Stimulated activated CD8-positive, alpha-beta memory T cell treated with anti-CD3 and anti-CD28 coated beads, Interleukin-7, amount 100 ng/mL, for 4 hours (primary cell): ENCODE data around the gene C12orf76.
"Not testable (repeated sequence)": the region's sequence is repeated elsewhere in the genome, so short reads cannot be mapped to it uniquely, and the experiment has no call there.

Source experiments
- DNase-seq, 2 donors: peaks; one replicate each; pipeline ENCODE4 v3.0.0-alpha.2; 2020; ENCODE audit warnings: low read depth in 2 of 2

The C12orf76 gene

DNA sequence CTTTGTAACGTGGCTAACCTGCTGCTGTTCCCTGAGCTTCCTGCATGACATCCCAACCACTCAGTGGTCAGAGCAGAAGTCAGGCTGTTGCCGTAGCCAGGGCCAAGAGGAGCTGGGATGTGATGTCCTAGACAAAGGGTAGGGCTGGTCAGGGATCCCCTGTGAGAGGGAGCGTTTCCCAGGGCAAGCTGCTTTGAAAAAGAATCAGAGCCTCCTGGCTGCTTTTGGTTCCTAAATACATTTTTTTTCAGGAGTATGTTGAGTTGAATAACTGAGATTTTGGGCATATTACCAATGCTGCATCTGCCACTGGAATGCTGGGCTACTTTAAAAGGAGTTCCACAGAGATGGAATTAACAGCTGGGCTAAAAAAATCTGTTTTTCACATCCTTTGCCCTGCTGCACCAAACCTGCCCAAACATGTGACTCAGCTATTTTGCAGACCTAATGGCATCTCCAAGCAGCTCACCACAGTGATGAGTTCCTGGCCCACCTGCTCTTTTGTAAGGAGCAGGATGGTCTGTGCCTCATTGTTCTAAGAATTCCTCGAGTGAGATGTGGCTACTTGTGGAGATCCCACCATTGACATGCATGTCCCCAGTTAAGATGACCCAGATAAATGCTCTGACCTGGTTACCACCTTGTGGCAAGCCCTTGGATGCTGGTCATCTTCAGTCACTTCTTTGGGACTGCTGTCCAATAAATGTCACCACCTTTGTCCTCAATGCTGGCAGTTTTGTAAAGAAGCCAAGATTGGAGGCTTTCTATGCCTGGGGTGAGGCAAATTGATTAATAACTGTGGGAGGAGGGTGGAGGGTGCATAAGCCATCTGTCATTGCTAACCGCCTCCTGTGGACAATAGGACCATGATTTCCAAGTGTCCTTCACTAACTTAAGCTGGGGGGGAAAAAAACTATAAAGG is 25.0 kb downstream of the C12orf76 start:
- no peak for DNase-seq

GRCh38 chr12:110020956-110021355 is 27.4 kb downstream of the C12orf76 start:
- no peak for DNase-seq

- DNase-seq: no peak
These were observed 33.2 kb downstream of the C12orf76 start for GRCh38 chr12:110015132-110015531.

DNA sequence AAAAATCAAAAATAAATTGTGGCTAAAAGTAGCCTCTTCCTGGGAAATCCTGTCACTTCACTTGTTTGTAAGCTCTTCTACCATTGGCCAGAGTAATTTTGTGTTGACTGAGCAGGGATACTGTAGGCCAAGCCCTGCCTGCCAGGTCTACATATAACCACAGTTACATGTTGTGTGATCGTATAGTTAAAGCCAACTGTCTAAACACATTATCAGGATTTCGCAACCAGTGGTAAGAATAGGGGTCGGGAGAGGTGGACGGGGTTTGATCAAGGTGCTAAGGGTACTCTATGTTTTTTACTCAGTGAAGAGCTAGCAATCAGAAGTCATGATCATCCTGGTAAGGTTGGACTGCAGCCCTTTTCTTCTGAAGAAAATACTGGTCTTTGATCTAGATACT is 35.7 kb downstream of the C12orf76 start:
- DNase-seq: no peak

- no peak for DNase-seq
These were observed 36.2 kb downstream of the C12orf76 start for GRCh38 chr12:110012137-110012536.

- no peak for DNase-seq
These were observed 37.2 kb downstream of the C12orf76 start for GRCh38 chr12:110010853-110011723.

DNA sequence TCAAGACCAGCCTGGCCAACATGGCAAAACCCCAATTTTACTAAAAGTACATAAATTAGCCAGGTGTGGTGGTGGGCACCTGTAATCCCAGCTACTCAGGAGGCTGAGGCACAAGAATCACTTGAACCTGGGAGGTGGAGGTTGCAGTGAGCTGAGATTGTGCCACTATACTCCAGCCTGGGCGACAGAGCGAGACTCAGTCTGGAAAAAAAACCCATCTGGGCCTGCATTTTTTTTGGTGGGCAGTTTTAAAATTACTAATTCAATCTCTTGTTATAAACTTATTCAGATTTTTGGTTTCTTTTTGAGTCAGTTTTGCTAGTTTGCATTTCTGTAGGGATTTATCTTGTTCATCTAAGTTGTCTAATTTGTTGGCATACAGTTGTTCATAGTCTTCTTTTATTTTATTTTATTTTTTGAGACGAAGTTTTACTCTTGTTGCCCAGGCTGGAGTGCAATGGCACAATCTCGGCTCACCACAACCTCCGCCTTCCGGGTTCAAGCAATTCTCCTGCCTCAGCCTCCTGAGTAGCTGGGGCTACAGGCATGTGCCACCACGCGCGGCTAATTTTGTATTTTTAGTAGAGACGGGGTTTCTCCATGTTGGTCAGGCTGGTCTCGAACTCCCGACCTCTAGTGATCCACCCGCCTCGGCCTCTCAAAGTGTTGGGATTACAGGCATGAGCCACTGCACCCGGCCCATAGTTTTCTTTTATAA is 39.5 kb downstream of the C12orf76 start:
- DNase-seq: not testable (repeated sequence)

DNA sequence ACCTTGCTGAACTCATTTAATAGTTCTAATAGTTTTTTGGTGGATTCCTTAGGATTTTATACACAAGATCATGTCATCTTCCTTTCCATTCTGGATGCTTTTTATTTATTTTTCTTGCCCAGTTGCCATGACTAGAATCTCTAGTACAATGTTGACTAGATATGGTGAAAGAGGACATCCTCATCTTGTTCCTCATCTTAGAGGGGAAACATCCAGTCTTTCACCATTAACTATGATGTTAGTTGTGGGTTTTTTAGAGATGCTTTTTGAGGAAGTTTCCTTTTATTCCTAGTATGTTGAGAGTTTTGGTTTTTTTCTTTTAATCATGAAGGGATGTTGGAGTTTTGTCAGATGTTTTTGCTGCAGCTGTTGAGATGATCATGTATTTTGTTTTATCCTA is 40.4 kb downstream of the C12orf76 start:
- no peak for DNase-seq

GRCh38 chr12:110006115-110006514 is 42.2 kb downstream of the C12orf76 start:
- no peak for DNase-seq

- no peak for DNase-seq
These were observed 42.9 kb downstream of the C12orf76 start for GRCh38 chr12:110005319-110005973.

DNA sequence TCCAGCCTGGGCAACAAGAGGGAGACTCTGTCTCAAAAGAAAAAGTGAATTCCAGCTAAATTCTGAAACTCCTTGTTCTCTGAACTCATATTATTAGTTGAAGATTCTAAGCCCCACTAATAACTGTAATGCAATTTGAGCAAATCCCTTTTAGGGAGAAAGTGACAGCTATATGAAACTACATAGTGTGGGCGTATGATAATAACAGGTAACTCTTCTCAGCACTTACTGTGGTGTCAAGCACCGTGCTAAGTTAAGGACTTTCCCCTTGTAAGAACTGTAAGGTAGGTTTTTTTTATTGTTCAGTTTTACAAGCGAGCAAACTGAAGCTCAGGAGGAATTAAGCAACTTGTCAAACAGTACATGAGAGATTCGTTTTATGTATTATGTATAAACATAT is 43.7 kb downstream of the C12orf76 start:
- DNase-seq: no peak

- no peak for DNase-seq
These were observed 45.4 kb downstream of the C12orf76 start for GRCh38 chr12:110002676-110003515.

- no peak for DNase-seq
These were observed 46.7 kb downstream of the C12orf76 start for GRCh38 chr12:110001596-110001995.

GRCh38 chr12:109999983-110000505 is 48.3 kb downstream of the C12orf76 start:
- DNase-seq: no peak

DNA sequence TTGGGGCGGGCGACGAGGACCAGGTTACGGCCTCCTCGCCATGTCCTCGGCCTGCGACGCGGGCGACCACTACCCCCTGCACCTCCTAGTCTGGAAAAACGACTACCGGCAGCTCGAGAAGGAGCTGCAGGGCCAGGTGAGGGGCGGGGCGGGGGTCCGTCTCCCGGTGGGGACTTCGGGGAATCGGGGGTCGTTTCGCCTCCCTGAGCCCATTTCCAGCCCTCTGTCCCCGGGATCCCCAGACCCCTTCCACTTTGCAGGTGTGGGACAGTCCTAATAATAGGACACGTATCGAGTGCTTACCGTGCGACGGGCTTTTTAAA is 48.7 kb downstream of the C12orf76 start:
- DNase-seq: no peak

DNA sequence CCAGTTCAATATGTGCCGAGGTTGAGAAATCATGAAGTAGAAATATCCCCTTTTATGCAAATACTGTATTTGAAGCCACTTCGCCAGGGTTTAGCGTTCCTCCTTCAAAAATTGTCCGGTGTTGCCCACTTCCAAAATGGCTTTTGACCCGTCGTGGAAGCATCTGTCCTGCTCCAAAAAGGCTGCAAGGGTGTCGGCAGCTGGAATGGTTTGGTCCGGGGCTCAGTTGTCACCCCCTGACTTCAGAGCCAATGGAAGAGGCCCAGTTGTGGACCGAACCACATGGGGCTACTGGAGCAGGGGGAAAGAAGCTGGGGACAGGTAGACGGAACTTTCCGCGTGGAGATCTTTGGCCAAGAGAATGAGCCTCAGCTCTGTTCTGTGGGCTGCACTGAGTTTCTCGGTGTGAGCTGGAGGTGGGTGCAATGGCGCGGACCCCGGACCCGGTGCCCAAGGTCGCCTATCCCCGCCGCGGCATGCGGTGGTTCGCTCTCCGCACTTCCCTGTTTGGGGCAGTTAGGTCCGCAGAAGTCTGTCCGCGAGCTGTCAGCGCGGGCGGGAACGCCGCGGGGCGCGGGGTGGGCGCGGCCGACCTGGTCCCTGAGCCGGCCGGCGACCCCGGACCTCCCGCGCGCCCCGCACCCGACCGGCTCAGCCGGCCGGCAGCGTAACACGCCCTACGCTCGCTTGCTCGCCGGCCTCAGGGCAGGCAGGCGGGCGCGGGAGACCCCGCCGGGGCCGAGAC is 49.2 kb downstream of the C12orf76 start, which contains the start of gene ANKRD13A:
TSS of gene ANKRD13A (plus strand) at position 527 of the 745 bp plus-strand sequence. CDS start 259 bp downstream, outside the sequence.
- peak; percentile 77 to 85 for DNase-seq

- DNase-seq: no peak
These were observed 50.0 kb downstream of the C12orf76 start for GRCh38 chr12:109998241-109998903.

GRCh38 chr12:109997393-109997792 is 50.9 kb downstream of the C12orf76 start:
- DNase-seq: no peak

GRCh38 chr12:109996483-109996853 is 51.9 kb downstream of the C12orf76 start:
- no peak for DNase-seq
